HG03439 (cell line): ENCODE measurements around the gene PSMB11.

Experiments used
- ATAC-seq: cut with Tn5 transposase; IDR thresholded peaks from one replicate; pipeline ENCODE4 v1.9.1; 2021; ENCODE audit warnings: mild to moderate bottlenecking, moderate library complexity; ENCODE audit not compliant: unreplicated experiment

Gene PSMB11

DNA sequence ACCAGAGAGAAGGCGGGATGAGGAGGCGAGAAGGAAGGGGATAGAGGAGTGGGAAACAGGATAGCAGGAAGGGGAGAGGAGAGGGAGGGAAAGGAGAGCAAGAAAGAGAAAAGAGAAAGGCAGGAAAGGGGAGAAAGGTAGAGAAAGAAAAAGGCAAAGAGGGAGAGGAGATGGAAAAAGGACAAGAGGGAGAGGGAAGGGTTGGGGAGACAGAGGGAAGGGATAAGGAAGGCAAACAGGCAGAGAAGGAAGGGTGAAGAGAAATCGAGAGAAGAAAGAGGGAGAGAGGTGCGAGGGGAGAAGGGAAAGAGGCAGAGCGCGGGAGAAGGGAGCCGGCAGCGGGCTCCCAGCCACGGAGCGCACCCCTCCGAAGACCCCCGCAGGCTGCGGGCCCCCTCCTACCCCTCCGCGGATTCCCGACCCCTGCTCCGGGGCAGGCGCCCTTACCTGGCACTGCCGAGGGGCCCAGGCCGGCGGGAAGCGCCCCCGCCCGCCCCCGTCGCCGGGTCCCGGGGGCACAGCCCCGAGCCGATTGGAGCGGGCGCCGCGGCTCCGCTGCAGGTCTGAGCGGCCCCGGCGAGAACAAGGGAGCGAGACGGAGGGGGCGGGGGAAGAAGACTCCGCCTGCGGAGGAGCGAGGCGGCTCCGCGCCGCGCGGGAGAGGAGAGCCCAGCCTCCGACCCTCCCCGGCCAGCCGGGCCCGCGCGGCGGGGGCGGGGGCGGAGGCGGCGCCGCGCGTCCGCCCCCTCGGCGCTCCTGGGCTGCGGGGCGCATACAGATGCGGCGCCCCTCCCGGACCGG lies 15.1 kb downstream of the PSMB11 start, which contains the start of gene CDH24:
CDH24 (minus strand) TSS at position 565 of the 801 bp plus-strand sequence. CDS start 1,787 bp downstream, outside the sequence.
- ATAC-seq, result peak; percentile 31

DNA sequence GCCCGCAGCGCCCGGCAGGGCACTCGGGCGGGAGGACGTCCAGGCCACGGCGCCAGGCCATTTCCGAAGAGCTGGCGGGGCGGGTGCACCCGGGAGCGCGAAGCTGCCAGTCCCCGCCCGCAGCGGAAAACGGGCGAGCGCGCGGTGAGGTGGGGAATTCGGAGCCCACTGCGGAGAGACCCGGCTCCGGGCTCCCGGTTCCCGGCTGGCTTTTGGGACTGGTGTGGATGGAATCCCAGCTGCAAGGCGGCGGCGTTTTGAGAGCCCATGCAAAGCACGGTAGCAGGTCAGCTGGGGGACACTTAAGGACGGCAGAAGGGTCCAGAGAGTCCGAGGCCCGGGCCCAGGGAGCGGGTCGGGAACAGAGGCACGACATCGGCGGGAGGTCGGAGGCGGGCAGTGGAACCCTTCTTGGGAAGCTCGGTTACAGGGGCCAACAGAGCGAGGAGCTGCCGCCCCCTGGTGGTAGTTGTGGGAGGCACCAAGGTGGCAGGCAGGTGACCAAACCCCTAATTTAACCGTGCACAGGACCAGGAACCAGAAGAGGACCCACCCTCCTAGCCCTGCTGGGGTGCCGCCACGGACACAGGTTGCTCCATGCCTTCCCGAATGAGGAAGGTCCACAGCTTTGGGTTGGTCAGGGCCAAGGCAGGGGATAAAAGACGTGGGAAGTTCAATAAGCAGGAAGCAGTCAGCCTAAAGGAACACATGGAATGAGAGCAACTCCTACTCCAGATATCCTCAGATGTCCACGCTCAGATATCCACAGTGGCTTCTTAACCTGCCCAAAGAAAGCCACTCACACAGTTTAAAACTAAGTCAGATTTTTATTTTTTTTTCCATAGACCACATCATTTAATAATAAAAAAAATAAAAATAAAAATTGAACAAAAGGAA lies 16.0 kb downstream of the PSMB11 start:
- ATAC-seq, result peak; percentile 62

DNA sequence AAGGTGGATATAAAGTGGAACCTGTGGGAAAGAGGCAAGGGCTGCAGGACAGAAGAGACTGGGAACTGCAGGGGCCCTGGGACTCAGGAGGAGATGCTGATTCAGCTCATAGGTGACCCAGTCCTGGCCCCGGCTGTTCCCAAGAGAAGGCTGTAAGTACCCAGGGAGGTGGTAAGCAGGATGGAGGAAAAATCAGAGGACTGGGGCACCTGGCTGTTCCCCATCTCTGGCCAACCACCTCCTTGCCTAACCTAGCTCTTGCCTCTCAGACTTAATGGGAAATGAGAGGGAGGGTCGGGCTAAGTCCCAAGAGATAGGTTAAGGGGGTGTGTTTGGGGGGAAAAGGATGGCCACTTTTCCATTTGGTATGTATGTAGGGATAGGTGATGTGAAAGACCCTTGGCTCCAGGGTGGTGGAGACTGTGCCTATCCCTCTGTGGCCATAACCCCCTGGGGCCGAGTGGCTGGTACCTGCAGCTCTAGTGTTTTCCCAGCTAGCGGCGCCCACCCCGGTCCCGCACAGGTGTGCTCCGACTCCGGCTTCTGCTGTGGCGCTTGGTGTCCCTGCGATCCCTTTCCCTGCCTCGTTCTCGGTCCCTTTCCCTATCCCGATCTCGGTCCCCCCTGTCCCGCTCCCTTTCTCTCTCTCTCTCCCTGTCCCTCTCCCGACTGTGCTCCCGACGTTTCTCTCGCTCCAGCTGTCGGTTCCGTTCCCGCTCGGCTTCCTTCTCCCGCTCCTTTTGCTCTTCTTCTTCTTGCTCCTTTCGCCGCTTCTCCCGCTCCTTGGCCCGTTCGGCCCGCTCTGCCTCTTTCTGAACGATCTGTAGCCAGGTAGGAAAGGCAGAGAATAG lies 16.9 kb downstream of the PSMB11 start:
- no peak for ATAC-seq

DNA sequence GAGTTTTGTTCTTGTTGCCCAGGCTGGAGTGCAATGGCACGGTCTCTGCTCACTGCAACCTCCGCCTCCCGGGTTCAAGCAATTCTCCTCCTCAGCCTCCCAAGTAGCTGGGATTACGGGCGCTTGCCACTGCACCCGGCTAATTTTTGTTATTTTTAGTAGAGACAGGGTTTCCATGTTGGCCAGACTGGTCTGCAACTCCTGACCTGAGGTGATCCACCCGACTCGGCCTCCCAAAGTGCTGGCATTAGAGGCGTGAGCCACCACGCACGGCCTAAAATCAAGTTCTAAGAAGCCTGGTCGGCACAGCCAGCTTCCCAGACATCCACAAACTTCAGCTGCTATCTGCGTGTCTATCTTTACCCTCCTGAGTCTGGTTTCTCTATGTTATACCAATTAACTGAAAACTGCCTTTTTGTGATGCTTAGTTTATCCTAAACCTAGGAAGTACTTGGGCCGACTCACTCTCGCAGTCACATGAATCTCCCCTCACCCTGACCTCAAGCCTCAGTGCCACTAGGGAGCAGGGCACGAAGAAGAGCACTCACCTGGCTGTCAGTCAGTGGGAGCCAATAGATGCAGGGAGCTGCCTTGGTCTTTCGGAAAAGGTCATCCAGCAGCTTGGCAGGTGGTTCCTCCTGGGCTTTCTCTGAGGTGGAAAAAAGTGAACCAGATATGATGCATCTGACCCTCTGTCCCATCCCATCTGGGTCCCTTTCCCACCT lies 18.7 kb downstream of the PSMB11 start:
- ATAC-seq, result no peak

DNA sequence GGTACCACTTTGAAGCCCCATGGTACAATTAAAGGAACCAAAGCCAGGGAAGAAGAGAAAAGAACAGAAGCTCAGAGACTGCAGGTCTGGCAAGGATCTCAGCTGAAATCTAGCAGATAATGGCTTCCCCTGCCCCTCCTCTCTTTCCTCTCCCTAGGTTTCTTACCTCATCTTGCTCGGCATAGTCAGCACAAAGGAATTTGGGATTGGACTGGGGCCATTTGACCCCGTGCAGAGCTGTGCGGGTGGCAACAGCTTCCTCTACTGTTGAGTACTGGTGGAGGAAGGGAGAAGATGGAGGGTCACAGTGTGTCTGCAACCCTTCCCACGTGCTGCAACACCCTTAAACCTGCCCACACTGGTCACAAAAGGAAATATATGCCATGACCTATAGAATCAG lies 20.0 kb downstream of the PSMB11 start:
- ATAC-seq, result no peak

DNA sequence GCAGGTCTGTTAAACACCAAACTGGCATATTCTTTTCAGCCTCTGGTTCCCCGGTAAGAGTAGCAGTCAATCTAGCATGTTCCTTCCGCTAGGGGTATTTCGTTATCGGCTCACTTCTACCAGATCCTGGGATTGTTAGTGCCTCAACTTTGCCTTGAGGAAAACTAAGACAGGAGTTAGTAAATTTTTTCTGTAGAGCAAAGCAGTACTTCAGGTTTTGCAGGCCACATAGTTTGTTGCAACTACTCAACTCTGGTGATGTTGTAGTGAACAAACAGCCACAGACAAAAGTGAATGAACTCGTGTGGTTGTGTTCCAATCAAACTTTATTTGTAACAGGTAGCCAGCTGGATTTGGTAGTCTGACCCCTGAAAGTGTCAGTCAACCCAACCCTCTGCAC lies 21.6 kb downstream of the PSMB11 start:
- ATAC-seq, result no peak

DNA sequence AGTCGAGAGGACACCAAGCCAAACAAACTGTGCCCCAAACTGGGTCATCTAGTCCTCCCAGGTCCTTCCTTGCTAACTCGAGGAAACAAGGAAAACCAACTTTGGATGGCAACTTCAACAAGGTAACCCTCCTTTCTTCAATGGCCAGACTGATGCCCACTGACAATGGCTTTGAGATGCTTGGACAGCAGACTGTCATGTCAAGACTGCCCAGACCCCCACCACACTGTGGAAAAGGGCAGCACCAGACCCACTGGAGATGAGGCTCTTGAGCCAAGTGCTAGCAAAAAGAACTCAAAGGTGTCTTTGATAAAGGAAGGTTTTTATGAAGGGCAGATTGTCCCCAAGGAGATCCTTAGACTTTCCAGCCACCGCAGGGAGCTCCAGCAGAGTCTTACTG lies 24.4 kb downstream of the PSMB11 start:
- no peak for ATAC-seq

DNA sequence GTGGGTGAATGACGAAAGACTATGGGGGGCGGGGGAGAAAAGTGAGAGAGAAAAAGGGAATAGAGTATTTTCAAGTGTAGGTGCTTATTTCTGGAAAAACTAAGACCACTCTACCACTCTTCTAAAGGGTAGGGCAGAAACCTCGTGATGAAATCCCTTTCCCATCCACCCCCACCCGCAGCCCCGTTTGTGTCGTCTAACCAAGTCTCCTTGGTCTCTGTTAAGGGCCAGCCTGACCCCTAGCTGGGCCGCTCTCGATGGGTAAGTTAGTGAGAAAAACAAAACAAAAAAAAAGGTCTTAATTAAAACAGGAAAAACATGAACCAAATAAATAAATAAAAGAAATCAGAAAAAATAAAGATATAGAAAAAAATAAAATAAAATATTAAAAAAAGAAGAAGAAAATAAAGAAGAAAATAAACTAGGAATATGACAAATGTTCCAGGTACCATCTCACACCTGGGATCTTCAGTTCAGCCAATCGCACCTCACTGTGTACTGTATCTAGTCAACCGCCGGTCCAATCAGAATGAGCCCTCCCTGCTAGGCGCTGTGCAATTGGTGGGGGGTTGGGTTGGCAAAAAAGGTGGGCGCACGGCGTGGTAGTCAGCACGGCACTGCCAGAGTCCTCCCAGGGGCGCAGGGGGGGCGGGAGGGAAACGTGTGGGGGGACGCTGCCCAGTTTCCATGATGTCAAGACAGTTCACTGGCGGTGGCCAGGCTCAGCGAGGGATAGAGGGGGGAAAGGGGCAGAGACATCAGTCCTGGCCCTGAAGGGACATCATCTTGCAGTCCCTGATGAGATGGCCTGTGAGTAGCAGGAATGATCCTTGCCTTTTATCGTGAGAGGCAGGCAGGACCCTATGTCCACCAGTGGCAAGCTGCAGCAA lies 25.1 kb downstream of the PSMB11 start:
- ATAC-seq, result no peak

DNA sequence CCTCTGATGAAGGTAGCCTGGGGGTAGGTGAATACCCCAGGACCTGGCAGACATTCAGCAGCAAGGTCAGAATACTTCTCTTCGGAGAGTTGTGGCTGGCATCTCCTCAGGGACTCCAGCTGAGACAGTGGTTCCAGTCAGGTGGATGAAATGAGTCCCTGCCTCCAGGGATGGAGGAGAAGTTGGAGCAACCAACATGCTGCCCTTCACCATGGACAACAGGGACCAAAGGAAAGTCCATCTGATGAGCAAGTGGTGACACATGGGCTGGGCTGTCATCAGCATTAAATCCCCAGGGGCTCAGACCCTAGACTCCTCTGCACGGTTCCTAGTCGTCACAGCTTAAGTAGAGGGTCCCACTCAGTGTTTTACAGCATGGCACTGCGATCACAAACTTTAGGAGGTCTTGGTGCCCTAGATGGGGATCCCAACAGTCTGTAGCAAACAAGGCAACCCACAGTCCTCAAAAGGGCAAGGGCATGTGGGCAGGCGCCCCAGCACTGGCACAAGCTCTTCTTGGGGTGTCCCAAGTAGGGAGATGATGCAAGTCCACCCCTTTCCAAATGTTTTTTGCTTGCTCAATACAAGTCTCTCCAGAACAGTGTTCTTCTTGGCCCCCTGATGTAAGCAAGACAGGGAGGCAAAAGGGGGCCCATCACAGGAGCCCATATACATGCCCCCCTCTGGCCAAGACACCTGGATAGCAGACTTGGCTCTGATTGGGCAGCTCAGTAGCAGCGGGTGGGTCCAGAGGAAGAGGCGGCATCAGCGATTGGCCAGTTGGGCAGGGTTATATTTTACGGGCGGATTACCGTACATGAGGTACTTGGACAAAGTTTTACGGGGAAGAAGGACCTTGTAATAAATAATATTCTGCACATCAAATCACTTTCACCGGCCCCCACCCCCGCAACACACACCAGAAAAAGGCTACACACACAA lies 26.1 kb downstream of the PSMB11 start:
- ATAC-seq, result no peak

DNA sequence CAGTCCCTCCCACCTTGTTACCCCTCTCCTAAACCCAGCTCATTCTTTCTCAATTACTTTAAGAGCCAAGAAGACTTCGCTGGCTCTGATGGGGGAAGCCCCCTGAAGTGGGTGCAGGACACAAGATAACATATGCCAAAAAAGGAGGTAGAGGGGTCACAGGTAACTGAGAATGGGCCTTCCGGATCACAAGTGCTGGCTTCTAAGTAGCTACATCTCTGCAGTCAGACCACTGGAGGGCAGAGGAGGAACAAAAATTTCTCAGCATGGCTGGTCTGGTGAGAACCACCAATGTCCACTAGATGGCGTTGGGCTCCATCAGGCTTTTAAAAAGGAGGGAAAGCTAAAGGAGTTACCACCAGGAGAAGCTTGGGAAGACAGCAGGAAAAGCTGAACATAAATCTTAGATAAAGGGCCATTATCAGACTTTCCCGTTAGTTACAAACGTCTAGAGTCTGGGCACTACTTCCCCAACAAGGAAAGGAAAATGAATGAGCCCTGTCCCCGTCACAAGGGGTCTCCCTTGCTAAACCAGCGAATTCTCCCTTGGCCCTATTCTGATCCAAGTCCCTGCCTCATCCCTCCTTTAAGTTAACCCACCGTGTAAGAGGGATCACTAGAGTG lies 26.9 kb downstream of the PSMB11 start:
- peak; percentile 67 for ATAC-seq

DNA sequence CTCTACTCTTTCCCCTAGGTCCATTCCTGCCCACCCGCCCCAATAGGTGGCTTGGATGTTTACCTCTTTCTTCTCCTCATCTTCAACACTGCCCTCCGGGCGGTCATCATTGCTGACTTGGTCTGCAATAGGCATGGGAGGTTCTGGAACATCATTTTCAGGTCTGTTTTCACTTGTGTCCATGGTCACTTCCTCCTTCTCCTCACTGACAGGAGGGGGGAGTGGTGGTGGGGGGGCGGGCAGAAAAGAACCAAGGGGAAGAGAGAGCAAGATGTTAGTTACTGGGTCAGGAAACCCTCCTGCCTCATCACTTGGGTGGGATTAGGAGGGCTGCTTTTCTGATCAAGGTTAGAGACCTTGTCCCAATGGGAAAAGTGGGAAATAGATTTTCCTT lies 27.4 kb downstream of the PSMB11 start:
- ATAC-seq, result no peak

DNA sequence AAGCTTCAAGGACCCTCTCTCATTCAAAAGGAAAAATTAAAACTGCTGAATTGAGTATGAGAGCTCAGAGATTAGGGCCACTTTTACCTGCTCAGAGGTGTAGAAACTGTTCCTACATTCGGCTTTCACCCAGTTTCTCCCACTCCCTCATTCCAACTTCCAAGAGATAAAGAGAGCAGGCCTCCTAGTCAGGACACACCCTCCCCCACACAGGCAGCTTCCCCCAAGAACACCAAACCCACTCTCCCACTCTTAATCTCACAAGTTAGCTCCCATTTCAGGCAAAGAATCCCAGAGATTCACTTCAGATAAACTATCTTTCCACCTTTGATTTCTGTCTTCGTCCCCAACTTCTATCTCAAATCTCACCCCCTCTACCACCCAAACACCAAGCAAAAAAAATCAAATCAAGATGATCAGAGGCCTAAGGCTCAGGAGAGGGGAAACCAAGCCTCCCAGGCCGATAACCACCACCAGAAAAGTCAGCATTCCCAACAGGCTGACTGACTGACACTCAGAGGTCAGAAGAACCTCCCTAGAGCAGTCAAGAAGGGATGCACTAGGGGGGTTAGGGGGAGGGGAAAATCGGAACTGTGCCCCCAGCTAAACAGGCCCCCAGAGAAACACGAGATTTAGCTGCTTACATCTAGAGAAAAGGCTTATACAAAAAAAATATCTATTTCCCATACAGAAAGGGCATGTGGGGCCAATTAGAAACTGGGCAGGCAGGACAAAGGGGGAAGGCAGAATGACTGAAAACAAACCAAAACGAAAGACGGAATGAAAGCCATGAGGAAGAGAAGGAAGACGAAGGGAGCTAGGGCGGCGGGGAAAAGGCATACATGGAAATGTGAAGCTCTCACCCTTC lies 28.5 kb downstream of the PSMB11 start:
- no peak for ATAC-seq

DNA sequence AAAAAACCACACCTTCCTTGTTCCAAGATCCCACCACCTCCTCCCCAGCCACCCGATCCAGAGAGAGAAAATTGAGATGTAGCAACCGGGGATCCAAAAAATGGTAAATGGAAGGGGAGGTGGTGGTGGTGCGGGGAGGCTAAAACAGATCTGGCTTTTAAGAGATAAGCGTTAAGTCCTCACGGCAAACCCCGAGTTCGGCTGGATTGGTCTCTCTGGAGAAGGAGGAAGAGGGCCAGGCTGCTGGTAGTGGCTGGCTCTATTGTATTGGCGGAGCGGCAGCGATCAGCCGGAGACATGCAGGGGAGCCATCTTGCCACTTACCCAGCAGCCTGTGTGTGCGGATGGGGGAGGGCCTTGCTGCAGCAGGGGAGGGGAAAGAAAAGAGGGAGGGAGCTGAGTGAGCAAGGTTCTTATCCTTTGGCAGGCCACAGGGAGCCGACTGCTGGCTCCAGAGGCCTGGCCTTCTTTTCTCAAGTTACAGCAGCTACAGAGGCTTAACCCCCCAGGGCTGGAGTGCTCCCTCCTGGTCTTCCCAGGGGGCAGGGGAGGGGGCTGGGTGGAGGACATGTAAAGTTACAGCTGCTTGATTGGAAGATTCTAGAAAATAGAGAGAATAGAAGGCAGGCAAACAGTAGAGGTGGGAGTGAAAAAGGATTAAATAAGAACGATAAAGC lies 29.4 kb downstream of the PSMB11 start:
- peak; percentile 73 for ATAC-seq

DNA sequence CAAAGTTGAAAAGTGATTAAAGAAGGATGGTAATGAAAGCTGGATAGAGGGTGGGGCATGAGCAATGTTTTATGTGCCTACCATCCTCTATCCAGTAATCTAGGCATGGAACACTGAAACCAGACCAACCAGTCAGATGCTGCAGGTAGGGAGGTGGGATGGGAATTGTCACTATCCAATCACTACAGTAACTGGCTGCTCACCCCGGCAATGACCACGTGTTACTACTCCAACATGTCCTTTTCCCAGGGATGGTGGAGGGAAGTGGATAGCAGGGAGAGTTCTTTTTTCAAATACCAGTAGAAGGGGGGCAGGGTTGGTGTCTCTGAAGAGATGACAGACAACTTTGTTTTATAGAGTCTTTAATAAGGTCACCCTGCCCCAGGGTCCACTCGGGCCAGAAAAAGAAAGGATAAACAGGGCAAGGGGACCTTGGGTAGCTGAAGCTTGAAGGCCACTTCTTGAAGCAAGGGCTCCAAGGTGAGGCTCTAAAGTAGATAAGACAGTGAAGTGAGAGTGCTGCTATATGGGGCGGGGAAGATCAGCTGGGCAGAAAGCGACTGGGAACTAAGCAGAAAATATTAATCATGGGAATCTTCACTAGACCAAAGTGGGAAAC lies 30.0 kb downstream of the PSMB11 start:
- ATAC-seq, result no peak

DNA sequence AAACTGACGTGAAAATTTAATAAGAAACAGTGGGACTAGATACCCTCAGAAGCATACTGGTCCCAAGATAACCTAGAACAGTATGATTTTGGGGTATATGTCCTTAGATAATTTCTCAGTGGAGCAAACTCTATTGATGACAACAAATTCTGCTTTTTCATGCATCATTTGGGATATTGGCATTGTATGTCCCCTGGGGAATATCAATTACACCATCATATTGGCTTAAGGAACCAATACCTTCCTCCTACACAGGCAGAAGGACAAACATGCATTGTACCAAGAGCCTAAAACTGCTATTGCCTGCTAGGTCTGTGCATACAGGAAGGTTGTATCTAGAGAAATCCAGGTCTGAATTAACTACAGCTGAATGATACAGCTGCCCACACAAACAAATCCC lies 32.9 kb downstream of the PSMB11 start:
- ATAC-seq, result no peak
